GM19463 (cell line): ENCODE results near the gene CRYBB2.
"Not testable (repeated sequence)": the region's sequence is repeated elsewhere in the genome, so short reads cannot be mapped to it uniquely, and the experiment has no call there.

Experiments
- ATAC-seq: cut with Tn5 transposase; IDR thresholded peaks from one replicate; pipeline ENCODE4 v1.9.1; 2021; ENCODE audit warnings: mild to moderate bottlenecking, moderate library complexity; ENCODE audit not compliant: unreplicated experiment

The CRYBB2 gene, protein sequence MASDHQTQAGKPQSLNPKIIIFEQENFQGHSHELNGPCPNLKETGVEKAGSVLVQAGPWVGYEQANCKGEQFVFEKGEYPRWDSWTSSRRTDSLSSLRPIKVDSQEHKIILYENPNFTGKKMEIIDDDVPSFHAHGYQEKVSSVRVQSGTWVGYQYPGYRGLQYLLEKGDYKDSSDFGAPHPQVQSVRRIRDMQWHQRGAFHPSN

DNA sequence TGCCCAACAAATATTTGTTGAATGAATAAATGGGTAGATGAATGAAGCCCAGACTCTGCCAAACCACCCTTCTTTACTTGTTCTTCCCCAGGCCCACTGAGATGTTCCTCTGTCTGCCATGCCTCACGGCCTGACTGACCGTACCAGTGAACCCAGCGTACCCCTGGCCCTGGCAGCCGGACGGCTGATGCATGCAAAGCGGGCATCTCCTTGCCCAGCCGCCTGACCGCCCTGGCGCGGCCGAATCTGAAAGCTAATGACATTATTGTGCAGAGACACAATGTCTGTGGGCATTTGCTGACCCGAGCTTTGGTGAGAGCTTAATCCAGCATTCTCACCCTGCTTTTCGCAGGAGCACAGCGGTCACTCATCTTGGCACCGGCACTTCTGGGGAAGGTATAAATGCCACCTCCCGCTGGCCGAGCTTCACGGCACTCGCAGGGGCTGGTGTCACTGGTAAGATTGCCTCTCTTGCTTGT, at the start of gene CRYBB2:
TSS of gene CRYBB2 (plus strand) at position 429 of the 479 bp plus-strand sequence. CDS start 1,791 bp downstream, outside the sequence.
- no peak for ATAC-seq

DNA sequence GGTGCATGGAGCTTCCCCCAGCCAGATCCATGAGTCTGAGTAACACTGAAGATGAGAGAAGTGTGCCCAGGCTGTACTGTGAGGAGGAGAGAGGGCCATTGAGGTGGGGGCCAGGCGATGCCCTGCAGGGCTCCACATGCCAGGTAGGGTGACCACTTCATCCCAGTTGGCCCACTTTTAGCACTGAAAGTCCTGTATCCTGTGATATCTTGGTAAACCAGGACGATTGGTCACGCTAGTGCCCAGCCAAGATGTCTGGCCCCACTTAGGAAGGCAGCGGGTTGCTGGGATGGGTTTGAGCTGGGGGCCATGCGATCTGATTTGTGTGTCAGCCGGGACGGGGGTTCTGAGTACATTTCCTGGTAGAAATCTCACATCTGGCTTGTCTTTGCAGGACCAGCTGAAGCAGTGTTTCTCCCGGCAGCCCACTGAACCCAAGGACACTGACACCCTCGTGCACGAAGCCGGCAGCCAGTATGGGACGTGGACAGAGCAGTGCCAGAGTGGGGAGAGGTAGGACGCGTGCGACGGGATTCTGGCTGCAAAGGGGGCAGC, 48.9 kb upstream of the CRYBB2 start:
- no peak for ATAC-seq

DNA sequence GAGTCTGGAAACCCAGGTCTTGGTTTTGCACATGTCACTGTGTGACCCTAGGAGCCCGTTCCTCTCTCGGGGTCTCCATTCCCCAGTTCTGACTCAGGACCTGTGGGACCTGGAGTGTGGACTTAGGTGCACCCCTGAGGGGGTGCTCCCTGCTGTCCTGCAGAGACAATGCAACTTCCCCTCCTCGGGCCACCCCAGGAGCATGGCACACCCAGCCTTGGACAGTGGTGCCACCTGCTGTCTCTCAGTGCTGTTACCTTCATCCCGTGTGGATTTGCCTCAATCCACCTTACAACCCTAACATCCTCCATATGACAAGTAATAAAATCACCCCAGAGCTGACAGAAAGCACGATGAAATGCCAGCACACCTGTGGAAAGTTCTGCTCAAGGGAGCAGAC, 47.3 kb upstream of the CRYBB2 start:
- no peak for ATAC-seq

DNA sequence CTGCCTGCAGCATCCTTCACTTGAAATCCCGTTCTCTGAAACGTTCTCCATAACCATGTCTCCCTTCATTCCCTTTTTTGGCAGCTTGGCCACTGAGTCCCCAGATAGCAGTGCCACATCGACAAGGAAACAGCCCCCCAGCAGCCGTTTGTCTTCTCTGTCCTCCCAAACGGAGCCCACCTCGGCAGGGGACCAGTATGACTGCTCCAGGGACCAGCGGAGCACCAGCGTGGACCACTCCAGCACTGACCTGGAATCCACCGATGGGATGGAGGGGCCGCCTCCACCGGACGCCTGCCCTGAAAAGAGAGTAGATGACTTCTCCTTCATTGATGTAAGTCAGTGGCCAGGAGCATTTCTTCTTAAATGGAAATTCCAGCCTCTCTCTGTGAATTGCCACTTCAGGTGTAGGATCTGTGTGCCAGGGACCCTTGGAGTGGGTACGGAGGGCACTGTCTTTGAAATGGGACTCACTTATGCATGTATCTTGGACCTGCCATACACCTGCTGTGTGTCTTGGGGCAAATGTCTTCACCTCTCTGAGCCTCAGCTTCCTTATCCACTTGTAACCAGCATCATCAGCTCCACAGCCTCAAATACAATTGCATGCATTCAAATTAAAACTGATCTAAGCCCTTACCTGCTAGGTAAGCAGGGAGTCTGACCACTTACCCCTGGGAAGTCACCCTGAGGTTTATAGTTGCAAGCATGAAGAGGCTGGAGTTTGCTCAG, 45.1 kb upstream of the CRYBB2 start:
- ATAC-seq: no peak

DNA sequence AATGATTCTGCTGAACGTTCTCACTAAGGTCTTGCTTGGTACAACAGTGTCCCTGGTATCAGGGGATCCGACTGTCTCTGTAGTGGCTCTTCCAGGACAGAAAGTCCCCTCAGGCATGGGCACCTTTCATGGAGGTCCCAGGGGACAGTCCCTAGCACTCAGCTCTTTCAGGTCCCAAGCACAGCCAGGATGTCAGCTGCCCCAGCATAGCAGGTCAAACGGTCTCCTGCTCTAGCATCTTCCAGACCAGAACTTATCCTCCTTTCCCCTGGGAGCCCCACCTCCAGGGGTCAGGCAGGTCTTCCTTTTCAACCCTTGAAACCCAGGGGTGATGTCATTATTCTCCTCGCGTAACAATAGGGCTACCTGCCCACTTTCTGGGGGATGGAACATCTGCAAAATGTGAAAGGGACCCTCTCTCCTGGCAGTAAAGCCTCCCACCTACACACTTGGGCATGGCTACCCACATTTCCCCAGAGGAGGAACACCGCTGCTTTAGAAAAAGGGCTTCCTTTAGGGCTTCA, 44.5 kb upstream of the CRYBB2 start:
- no peak for ATAC-seq

DNA sequence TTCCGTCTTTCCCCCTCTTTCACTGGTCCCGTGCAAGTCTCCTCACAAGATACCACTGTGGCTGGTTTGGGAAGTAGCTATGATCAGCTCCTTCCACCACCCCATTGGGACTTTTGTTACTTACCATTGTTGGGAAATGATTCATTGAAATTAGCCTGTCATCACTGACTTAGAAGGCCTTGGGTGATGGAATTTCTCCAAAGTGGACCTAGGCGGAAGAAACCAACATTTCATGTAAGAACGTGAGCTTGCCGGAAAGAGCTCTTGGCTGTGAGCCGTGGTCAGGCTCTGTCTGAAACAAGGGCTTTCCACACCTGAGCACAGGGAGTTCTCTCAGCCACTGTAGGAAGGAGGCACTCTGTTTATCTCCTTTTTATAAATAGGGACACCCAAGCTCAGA, 43.3 kb upstream of the CRYBB2 start:
- no peak for ATAC-seq

DNA sequence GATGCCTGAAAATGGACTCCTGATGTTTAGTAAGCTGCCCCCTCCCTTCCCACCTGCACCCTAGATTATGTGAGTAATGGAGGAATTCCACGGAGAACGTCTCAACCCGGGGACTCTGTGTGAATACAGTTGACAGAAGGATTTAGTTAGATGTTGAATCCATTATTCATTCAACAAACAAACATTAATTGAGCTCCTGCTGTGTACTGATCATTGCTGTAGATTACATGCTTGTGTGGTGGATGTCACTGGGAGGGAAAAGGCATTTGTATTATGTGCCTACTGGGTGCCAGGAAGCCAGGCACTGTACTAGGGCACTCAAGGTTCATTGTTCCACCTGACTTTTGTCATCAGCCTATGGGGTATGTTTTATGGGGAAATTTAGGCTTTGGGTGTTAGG, 42.6 kb upstream of the CRYBB2 start:
- ATAC-seq: no peak

DNA sequence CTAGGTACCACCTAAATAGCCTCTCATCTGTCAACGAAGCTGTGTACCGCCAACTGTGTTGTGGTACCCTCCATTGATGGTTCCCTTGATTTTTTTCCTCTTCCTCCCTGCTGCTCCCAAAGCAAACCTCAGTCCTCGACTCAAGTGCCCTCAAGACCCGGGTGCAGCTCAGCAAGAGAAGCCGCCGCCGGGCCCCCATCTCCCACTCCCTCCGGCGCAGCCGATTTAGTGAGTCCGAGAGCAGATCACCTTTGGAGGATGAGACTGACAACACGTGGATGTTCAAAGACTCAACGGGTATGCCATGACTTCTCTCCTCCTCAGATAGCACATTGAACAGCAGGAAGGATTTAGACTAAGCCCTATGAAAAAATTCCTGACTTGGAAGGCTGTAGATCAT, 42.2 kb upstream of the CRYBB2 start:
- ATAC-seq: no peak

DNA sequence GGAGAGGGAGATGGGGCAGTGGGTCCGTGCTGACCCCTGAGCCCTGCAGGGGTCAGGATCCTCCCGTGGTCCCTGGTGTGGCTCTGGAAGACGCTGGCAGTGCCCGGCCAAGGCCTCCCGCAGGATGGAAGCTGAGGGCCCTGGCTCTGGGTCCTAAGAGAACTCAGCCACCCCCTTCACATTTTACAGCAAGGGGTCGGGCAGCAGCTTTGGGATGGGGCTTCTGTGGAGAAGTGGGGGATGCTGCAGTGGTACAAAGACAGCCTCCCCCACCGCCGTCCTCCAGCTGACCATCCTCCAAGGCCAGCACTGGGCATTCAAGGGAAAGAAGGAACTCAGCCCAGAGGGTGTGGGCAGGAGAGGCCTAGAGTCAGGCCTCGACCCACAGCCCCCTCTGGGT, 41.5 kb upstream of the CRYBB2 start:
- ATAC-seq: no peak

DNA sequence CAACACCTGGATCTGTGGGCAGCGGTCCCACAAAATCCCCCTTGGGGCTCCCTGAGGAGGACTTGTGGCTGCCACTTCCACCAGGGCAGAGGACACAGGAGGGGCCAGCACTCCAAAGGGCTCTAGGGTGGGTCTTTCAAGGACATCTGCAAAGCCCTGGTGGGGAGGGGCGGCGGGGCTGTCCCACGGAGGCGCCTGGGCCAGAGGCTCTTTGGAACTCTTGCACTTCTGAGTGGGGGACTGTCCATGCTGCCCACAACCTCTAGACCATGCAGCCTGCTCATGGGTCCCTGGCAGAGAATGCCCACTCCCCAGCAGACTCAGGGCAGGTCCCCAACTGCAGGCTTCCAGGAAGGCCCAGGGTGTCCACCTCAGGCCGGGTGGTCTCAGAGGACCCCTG, 41.1 kb upstream of the CRYBB2 start:
- not testable (repeated sequence) for ATAC-seq

DNA sequence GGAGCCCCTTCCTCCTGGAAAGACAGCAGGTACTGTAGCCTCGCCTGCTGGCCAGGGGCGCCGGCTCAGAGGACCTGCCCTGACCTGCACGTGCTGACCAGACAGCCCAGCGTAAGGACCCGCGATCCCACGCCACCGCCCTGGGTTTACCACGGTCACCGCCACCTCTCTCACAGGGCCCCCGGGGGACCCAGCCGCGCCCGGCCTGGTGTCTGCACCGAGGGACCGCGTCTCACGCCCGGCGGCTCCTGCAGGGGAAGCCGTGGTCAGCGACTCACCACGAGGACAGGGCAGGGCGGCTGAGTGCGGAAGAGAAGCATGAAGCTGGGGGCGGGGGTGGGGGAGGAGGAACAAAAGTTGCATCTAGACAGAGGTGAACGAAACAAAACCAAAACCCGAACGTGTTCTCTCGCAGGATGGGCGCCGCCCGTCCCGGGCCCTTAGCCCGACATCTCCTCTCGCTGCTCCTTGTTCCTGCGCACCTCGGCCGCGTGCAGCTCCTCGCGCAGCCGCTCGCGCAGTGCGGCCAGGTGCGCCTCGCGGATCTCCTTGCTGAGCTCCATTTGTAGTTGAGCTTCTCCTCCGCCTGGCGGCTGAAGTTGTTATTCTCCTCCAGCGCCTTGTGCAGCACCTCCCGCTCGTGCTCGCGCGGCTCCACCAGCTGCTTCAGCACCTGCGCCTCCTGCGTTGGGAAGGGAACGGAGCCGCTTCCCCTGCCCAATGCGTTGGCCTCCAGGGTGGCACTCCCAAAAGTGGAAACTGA, 40.4 kb upstream of the CRYBB2 start:
- ATAC-seq: not testable (repeated sequence)

DNA sequence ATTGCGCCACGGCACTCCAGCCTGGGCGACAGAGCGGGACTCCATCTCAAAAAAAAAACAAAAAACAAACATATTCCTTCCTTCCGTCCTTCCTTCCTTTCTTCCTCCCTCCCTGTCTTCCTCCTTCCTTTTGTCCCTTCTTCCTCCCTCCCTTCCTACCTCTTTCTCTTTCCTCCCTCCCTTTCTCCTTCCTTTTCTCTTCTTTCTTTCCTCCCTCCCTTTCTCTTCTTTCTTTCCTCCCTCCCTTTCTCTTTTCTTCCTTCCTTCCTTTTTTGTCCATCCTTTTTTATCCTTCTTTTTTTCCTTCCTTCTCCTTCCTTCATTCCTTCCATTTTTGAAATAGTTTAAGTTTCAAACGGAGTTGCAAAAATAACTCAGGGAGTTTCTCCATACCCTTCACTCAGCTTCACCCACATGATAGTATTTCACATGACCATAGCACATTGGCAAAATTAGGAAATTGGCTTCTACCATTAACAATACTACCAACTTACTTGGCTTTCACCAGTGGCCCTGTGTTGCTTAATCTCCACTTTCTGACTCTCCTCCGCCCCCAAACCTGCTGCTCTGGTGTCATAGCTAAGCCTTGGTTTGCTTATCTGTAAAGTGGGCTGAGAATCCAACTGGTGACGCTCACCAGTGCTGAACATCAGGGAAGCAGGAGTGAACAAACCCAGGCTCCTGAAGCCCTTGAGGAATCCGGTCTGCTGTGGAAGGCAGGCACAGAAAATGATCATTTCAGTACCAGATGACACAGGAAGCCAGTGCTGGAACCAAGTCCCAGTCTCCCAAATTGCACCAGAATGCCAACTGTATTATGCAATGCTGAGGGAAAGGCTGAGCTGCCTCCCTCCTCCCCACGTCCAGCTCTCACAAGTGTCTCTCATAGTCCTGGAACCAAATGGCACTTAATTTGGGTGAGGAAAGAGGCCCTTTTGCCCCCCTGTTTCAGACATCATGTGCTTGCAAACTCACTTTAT, 37.0 kb upstream of the CRYBB2 start:
- no peak for ATAC-seq

DNA sequence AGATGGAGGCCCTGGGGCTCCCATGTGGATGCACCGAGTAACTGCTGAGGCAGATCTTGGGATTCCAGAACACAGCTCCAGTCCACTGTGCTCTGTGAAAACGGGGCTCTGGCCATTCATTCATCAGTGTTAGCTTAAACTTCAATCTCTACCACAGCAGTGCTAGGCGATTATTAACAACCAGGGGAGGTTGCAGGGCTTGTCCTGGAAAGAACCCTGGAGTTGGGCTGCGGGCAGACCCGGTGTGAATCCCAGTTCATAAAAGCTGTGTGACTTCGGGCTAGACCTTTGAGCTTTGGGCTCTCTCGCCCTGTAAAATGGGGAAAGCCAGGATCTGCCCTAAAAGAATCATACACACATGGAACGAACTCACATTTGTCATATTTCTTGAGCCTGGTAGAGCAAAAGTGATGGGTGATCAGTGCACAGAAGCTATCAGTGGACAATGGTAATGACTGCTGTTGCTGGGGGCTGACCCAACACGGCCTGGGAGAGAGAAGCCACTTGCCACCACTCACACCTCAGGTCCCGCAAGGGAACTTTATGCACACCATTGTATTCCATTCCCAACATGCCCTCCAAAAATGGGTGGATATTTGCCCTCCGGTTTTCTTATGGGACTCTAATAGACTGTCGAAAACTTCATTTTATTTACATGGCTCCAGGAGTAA, 35.4 kb upstream of the CRYBB2 start:
- ATAC-seq: no peak

DNA sequence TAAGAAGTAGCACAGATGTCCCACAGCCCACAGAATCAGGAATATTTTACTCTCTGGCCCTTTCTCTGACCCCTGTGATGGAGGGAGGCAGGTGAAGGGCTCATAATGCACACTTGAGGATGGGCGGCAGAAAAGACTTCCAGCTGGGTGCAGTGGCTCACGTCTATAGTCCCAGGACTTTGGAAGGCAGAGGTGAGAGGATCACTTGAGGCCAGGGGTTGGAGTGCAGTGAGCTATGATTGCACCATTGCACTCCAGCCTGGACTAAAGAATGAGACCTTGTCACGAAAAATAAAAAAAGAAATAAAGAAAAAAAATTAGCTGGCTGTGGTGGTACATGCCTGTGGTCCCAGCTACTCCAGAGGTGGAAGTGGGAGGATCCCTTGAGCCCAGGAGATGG, 33.3 kb upstream of the CRYBB2 start:
- ATAC-seq: no peak

DNA sequence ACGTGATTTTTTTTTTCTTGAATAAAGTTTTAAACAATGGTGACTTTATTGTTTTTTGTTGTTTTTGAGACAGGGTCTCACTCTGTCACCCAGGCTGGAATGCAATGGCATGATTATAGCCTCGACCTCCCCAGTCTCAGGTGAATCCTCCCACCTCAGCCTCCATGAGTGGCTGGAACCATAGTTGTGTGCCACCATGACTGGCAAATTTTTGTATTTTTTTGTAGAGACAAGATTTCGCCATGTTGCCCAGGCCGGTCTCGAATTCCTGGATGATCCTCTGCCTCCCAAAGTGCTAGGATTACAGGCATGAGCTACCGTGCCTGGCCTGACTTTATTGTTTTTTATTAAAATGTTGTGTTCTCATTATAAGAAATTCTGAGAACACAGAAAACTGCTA, 32.0 kb upstream of the CRYBB2 start:
- no peak for ATAC-seq

DNA sequence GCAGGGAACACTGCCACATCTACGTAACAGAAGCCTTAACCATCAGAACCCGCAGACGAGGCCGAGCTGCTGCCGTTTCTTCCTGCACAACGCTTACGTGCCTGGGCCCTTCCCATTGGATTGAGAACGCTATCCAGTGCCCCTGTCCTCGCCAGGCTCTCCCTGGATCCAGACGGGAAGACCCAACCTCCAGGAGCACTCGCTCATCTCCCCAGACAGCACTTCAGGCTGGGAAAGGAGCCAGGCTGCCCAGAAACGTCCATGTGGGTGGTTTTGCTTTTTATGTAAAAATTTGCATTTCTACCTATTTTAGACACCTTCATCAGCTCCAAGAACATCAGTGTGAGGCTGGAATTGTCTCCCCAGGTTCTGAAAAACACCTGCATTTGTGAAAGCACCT, 27.0 kb upstream of the CRYBB2 start:
- ATAC-seq: no peak

DNA sequence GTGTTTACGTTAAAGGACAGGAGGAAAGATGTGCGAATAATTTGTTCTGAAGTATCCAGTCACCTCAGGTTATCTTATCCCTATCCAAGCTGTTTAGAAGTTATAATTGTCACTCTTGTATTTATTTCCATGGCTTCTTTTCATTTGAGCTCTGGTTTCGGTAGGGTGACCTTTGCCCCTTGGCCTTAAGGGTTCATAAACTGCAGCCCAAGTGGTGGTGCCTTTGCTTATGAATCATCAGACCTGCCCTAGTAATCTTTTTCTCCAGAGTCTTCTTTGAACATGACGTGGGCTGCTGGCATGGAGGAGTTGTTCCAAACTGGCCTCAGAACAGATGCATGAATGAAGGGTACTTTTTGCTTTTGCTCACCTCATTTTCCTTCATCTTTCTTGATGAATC, 26.3 kb upstream of the CRYBB2 start:
- no peak for ATAC-seq

DNA sequence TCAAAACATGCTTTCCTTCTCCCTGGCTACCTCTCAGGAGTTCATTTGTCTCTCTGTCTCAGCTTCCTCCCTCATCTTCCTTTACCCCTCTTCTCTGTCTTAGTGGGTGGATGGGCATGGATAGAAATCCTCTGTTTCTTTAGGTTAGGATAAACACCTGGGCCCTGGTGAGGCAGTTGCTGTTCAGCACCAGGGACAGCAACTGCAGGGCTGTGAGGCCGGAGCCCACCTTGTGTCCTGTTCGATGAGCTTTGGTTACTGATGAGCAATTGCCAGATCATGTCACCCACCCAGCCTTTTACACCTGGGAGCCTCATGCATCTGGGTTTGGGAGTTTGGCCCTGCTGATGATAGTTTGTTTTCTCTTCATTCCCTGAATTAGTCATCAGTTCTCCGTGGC, 25.9 kb upstream of the CRYBB2 start:
- ATAC-seq: no peak

DNA sequence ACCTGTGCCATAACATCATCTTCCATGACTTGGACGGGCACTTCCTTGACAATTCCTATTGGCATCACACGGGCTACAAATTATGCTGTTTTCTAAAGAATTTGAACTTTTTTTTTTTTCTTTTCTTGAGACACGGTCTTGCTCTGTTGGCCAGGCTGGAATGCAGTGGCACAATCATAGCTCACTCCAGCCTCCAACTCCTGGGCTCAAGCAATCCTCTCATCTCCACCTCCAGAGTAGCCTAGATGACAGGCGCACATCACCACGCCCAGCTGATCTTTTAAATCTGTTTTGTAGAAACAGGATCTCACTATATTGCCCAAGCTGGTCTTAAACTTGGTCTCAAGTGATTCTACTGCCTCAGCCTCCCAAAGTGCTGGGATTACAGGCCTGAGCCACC, 23.1 kb upstream of the CRYBB2 start:
- ATAC-seq: no peak

DNA sequence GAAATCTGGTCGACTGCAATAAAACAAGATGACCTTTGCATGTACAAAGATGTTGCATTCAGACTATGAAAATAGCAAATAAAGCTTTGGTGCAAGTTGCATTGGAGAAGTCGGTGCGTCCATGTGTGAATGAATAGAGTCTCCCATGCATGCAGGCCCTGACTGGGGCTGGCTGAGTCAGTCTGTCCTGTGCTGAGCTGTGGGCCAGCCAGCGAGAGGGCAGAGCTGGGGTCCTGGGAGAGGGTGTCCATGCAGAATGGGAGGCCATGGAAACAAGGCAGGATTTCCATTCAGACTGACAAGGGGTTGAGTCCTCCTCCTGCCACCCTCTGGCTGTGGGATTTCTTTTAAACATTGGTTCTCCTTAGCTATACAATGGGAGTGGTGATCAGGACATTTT, 22.1 kb upstream of the CRYBB2 start:
- no peak for ATAC-seq
